Lung (tissue), 12 donors: ENCODE results near the gene SDHAF2. TPM values are rescaled to one million over a fixed set of nuclear protein-coding genes. Genes with fewer than 3 reads are reported as not detected.

ENCODE experiments used
- ATAC-seq: fragments of 200-7000 bp; cut with Tn5 transposase; one replicate; pipeline ENCODE4 v1.9.1; 2020; ENCODE audit warnings: moderate number of reproducible peaks; ENCODE audit not compliant: insufficient read depth, low FRiP score
- DNase-seq, 3 donors: peaks; one replicate each; pipeline ENCODE4 v3.0.0-alpha.2; 2013 to 2017
- H3K27ac ChIP-seq, 2 donors: one replicate each; pipeline ENCODE4 v1.5.1; 2013; ENCODE audit warnings: mild to moderate bottlenecking in 2 of 2, moderate library complexity in 2 of 2, control low read depth in 1 of 2, inconsistent platforms in 1 of 2, low read depth in 1 of 2, low read length in 1 of 2
- H3K27me3 ChIP-seq, 3 donors: one replicate each; pipeline ENCODE4 v1.5.1; 2013; ENCODE audit warnings: low read length in 2 of 3; ENCODE audit not compliant: control insufficient read depth in 3 of 3, insufficient read depth in 3 of 3
- H3K36me3 ChIP-seq, 4 donors: one replicate each; pipeline ENCODE4 v1.5.1; 2013; ENCODE audit warnings: low read length in 4 of 4, mild to moderate bottlenecking in 1 of 4, moderate library complexity in 1 of 4; ENCODE audit not compliant: control insufficient read depth in 4 of 4, insufficient read depth in 4 of 4
- H3K4me1 ChIP-seq, 5 donors: one replicate each; pipeline ENCODE4 v1.5.1; 2013; ENCODE audit warnings: low read length in 5 of 5, mild to moderate bottlenecking in 2 of 5, moderate library complexity in 1 of 5; ENCODE audit not compliant: control insufficient read depth in 5 of 5, insufficient read depth in 5 of 5
- H3K4me3 ChIP-seq: one replicate; pipeline ENCODE4 v1.5.1; 2013; ENCODE audit warnings: mild to moderate bottlenecking, control low read depth, moderate library complexity
- H3K9ac ChIP-seq, 2 donors: one replicate each; pipeline ENCODE4 v1.5.1; 2013; ENCODE audit warnings: low read length in 2 of 2, control low read depth in 1 of 2; ENCODE audit not compliant: insufficient read depth in 1 of 2
- H3K9me3 ChIP-seq, 4 donors: one replicate each; pipeline ENCODE4 v1.5.1; 2013; ENCODE audit warnings: low read length in 3 of 4, mild to moderate bottlenecking in 1 of 4, moderate library complexity in 1 of 4; ENCODE audit not compliant: control insufficient read depth in 4 of 4, insufficient read depth in 3 of 4
- CTCF ChIP-seq: IDR thresholded peaks from 2 replicates; pipeline ENCODE4 v1.5.1; 2012; ENCODE audit warnings: mild to moderate bottlenecking; ENCODE audit errors: control extremely low read depth, extremely low read depth
- WGBS, 2 donors: extraction: QIAGEN DNeasy Blood & Tissue Kit; methylation state at CpG; one replicate each; pipeline ENCODE4 v1.1.7; 2013; 5-methylcytosine and 5-hydroxymethylcytosine counted together
- polyA plus RNA-seq, 2 donors: library from polyadenylated mRNA; stranded (reverse); fragments of 200-250 nt; gene quantifications; one replicate each; pipeline ENCODE4 v1.2.1, GENCODE V29; 2013
- total RNA-seq, 2 donors: library from RNA; depleted of rRNA in 1 of 2; stranded (reverse); fragments of >200 nt in 1 of 2; gene quantifications; one replicate each; pipeline ENCODE4 v1.2.1, GENCODE V29; 2014 to 2021
- donor health status: control.
- donor health status: control.
- donor health status: Bipolar disorder and iron deficiency.
- donor health status: healthy.
- donor health status: DM: yes; HTN: yes; CAD: no.

SDHAF2 gene
- total and polyA plus RNA-seq, 4 donors: 39.6 to 53.4 (median 43.9) TPM

- Histone ChIP-seq H3K4me1 (no peaks in the 10 kb centered on the region), H3K27ac (no peak overlapping the region), H3K9ac (no peak overlapping the region), H3K4me3 (no peak overlapping the region), H3K36me3 (peaks cover 24 to 57% (median 42%) of the 10 kb centered on the region in 4 donors), H3K9me3 (no peaks in the 10 kb centered on the region), H3K27me3 (no peaks in the 10 kb centered on the region)
- 90 to 91% methylated on average over 4 of the region's 4 CpGs for WGBS, 2 donors
- DNase-seq (no peak), ATAC-seq (no peak)
- TF ChIP-seq CTCF: no peak
Measured at GRCh38 chr11:61404641-61405040, 25.3 kb upstream of the SDHAF2 start.

- no peak for TF ChIP-seq CTCF
- Histone ChIP-seq H3K27me3 (no peaks in the 10 kb centered on the region), H3K9ac (no peak overlapping the region), H3K4me3 (no peak overlapping the region), H3K36me3 (peaks cover 27 to 59% (median 50%) of the 10 kb centered on the region in 4 donors), H3K27ac (no peak overlapping the region), H3K4me1 (no peaks in the 10 kb centered on the region), H3K9me3 (no peaks in the 10 kb centered on the region)
- ATAC-seq (no peak), DNase-seq (no peak)
- WGBS, 2 donors: 98 to 100% methylated on average over 2 of the region's 2 CpGs
Measured at GRCh38 chr11:61406067-61406466, 23.9 kb upstream of the SDHAF2 start.

GRCh38 chr11:61406991-61407728 is 22.8 kb upstream of the SDHAF2 start:
- WGBS, 2 donors: 95 to 96% methylated on average over 5 of the region's 5 CpGs
- Histone ChIP-seq H3K9ac (no peak overlapping the region), H3K4me3 (no peak overlapping the region), H3K27me3 (no peaks in the 10 kb centered on the region), H3K36me3 (peaks cover 37 to 65% (median 56%) of the 10 kb centered on the region in 4 donors), H3K4me1 (no peaks in the 10 kb centered on the region), H3K9me3 (no peaks in the 10 kb centered on the region), H3K27ac (no peak overlapping the region)
- no peak for DNase-seq
- no peak for TF ChIP-seq CTCF
- no peak for ATAC-seq
